ENCODE data around the gene UBE2F. TPM values are rescaled to one million over a fixed set of nuclear protein-coding genes. Genes with fewer than 3 reads are reported as not detected.
"Not testable (repeated sequence)": the region's sequence is repeated elsewhere in the genome, so short reads cannot be mapped to it uniquely, and the experiment has no call there.

Gene UBE2F
- total RNA-seq, 2 donors from 2014 or later, result 64.5 to 175 TPM

DNA sequence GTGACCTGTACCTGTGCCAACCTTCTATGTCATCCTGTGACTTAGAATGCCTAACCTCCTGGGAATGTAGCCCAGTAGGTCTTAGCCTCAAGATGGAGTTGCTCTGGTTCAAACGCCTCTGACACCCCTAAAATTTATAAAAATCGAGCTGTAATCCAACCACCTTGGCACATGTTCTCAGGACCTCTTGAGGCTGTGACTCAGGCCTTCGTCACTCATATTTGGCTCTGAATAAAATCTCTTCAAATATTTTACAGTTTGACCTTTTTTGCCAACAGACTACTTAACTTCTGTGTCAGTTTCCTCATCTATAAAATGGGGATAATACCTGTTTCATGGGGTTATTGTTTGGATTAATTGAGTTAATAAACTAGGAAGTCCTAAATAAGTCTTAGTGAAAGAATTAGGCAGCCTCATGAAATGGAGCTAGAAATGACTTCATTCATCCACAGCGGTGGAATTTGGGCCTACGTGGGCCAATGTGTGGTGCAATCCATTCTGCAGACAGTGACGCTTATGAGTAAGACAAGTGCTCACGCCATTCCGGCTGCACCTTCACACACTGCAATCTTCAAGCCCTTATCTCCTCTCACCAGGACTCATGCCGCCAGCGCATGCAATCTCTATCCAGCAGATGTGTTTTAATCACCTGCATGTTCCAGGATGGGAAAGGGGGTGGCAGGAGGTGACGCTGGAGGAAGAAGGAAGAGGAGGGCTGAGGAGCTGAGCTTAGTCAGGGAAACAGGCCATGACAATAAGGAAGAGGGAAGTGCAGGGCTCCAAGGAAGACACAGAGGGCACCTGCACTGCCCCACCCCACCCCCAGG, 2.0 kb upstream of the UBE2F start:
- peak overlapping the region in 1 of 2 donors; percentile 68 for H3K27ac Mint-ChIP-seq
- H3K36me3 Mint-ChIP-seq, result peaks cover 29 to 32% of the 10 kb centered on the region in 2 donors
- DNase-seq (ENCODE audit: low spot score in 2 of 2) (no peak), ATAC-seq (no peak)
- H3K9me3 Mint-ChIP-seq, result peaks cover 12 to 14% of the 10 kb centered on the region in 2 donors

GRCh38 chr2:237965844-237966243, 970 bp upstream of the UBE2F start:
- not testable (repeated sequence) for DNase-seq (ENCODE audit: low spot score in 2 of 2); ATAC-seq
- peaks cover 30 to 36% of the 10 kb centered on the region in 2 donors for H3K36me3 Mint-ChIP-seq
- H3K9me3 Mint-ChIP-seq, result peaks cover 12 to 14% of the 10 kb centered on the region in 2 donors
- peak overlapping the region in 1 of 2 donors; percentile 75 for H3K27ac Mint-ChIP-seq

DNA sequence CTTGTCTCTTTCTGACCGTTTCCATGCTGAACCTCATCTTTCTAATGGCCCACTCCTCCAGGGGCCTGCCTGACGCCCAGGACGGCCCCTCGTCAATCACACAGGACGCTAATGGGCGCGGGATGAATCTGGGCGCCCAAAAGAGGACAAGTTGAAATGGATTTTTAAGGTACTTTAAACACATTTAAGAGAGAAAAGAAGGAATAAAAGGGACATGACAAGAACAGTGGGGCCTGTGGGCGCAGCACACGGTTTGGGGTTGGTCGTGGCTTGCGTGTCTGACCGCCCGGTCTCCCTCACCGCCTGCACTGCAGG, 607 bp upstream of the UBE2F start:
- Mint-ChIP-seq H3K36me3 (peaks cover 30 to 36% of the 10 kb centered on the region in 2 donors), H3K27ac (peak overlapping the region in 1 of 2 donors; percentile 75), H3K9me3 (peaks cover 12 to 14% of the 10 kb centered on the region in 2 donors)
- ATAC-seq, result peak in 1 of 2 donors; percentile 39
- no peak for DNase-seq (ENCODE audit: low spot score in 2 of 2)

DNA sequence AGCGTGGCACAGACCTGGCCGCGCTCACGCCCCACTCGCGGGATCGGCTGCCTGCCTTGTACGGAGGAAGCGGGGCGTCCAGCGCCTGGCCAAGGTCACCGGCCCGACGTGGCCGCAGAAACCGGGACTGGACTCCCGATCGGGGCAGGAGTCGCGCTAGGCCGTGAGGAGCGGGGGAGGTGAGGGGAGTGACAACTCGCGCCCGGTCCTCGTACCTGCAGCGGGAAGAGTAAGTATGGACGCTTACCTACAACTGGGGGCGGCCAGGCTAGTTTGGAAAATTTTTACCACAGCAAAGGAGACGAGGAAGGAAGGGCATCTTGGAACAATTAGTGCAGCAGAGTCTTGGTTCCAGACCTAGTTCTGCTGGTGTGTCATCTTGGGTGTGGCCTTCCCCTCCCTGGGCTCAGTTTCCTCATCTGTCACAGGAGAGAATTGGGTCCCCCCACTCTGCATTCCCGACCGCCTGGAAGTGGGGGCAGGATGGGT, 693 bp downstream of the UBE2F start:
- H3K36me3 Mint-ChIP-seq, result peaks cover 27 to 33% of the 10 kb centered on the region in 2 donors
- H3K27ac Mint-ChIP-seq, result peak overlapping the region; percentile 78 to 89
- ATAC-seq (no peak), DNase-seq (ENCODE audit: low spot score in 2 of 2) (peak in 1 of 2 donors; percentile 28)
- peaks cover 10 to 12% of the 10 kb centered on the region in 2 donors for H3K9me3 Mint-ChIP-seq

DNA sequence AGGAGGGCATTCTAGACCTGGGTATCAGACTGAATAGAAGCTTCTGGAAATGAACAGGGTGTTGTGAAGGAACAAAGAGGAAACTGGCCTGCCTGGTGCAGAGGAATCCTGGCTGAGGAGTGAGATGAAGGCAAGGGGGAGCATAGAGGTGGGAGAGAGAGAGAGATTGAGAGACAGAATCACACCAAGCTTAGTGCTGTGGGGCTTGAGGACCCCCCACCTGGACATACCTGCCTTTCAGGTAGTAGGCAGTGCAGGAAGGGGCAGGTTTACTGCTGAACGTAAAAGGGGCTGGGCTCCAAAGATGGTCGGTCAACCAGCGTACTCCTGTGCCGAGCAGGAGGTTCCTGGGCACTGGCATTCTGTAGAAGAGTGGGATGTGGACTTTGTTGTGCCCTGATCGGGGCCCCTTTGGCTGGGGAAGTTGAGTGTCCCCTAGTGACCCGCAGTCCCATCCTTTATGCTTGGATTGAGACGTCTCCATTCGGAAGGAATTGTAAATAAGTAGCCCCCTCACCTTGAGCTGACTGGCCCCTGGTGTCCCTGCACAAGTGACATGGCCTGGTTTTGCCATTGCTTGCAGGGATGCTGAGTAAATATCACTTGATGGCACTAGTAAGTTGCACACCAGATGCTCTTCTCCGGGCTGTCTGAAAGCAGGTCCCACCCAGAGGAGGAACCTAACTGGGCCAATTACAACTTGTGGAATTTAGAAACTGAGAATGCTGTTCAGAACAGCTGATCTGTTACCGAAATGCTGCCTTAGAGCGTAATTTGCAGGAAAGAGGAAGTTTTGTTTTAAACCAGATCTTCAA, 1.4 kb downstream of the UBE2F start:
- Mint-ChIP-seq H3K36me3 (peaks cover 26 to 28% of the 10 kb centered on the region in 2 donors), H3K27ac (peak overlapping the region; percentile 88 to 89), H3K9me3 (peaks cover 4 to 6% of the 10 kb centered on the region in 2 donors)
- DNase-seq (ENCODE audit: low spot score in 2 of 2) (peak in 1 of 2 donors; percentile 49), ATAC-seq (peak; percentile 64 to 72)

DNA sequence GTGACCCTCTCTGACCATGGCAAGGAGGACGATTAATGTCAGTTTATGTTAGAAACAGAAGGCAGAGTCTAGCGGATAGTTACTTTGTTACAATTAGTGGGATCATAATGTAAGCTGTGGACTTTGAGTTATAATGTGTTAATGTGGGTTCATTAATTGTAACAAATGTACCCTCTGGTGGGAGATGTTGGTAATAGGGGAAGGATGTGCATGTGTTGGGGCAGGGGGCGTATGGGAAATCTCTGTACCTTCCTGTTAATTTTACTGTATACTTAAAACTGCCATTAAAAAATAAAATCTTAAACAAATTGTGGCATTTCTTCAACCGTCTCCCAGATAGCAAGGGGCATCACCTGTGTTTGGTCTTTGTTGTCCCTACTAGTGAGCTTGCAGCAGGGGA, 4.8 kb downstream of the UBE2F start:
- Mint-ChIP-seq H3K36me3 (peaks cover 23 to 32% of the 10 kb centered on the region in 2 donors), H3K27ac (no peak overlapping the region), H3K9me3 (no peaks in the 10 kb centered on the region)
- no peak for DNase-seq (ENCODE audit: low spot score in 2 of 2)
- ATAC-seq, result no peak

- ATAC-seq, result no peak
Measured at GRCh38 chr2:237972211-237972610, 5.4 kb downstream of the UBE2F start.

GRCh38 chr2:237972936-237973335, 6.1 kb downstream of the UBE2F start:
- Mint-ChIP-seq H3K36me3 (peaks cover 23 to 25% of the 10 kb centered on the region in 2 donors), H3K27ac (no peak overlapping the region), H3K9me3 (no peaks in the 10 kb centered on the region)
- DNase-seq (ENCODE audit: low spot score in 2 of 2) (no peak), ATAC-seq (no peak)

More at GRCh38 chr2:237972211-237972610, 5.4 kb downstream of the UBE2F start:
- no peak for DNase-seq (ENCODE audit: low spot score in 2 of 2)
- Mint-ChIP-seq H3K27ac (no peak overlapping the region), H3K36me3 (peaks cover 23 to 32% of the 10 kb centered on the region in 2 donors), H3K9me3 (no peaks in the 10 kb centered on the region)

GRCh38 chr2:237977380-237977779, 10.6 kb downstream of the UBE2F start:
- H3K9me3 Mint-ChIP-seq, result no peaks in the 10 kb centered on the region
- peaks cover 9 to 32% of the 10 kb centered on the region in 2 donors for H3K36me3 Mint-ChIP-seq
- peak overlapping the region in 1 of 2 donors; percentile 84 for H3K27ac Mint-ChIP-seq
- DNase-seq (ENCODE audit: low spot score in 2 of 2), result no peak
- no peak for ATAC-seq

DNA sequence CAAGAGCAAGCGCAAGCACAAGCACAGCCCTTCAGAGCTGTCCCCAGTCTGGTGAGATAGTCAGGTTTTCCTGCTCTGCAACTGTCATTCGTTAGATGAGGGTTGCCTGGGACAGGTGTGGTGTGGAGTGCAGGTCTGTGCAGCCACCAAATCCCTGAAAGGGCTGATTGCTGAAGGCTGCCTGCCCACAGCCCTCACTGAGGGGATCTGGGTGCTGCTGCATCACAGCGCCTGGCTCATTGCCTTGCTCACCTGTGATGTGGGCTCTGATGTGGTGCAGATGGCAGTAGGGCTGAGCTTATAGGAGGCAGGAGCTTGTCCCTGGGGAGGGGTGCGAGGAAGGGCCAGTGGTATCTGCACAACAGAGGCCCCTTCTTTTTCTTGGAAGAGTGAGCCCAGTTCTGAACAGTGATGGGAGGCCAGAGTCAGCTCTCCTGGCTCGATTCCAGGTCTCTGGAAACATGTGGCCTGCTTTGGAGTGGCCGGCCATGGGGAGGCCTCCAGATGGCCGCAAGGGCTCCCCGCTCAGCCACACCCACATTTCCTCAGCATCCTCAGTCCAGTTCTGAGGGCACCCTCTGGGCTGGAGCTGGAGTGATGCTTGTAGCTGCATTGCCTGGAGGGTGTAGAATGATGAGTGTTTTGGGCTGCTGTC, 11.4 kb downstream of the UBE2F start:
- Mint-ChIP-seq H3K27ac (peak overlapping the region; percentile 18 to 84), H3K36me3 (peaks cover 10 to 31% of the 10 kb centered on the region in 2 donors), H3K9me3 (no peaks in the 10 kb centered on the region)
- DNase-seq (ENCODE audit: low spot score in 2 of 2), result no peak
- ATAC-seq, result peak in 1 of 2 donors; percentile 3

GRCh38 chr2:237979331-237979730, 12.5 kb downstream of the UBE2F start:
- DNase-seq (ENCODE audit: low spot score in 2 of 2), result no peak
- H3K36me3 Mint-ChIP-seq, result peaks cover 19 to 38% of the 10 kb centered on the region in 2 donors
- no peaks in the 10 kb centered on the region for H3K9me3 Mint-ChIP-seq
- no peak for ATAC-seq
- peak overlapping the region; percentile 84 to 87 for H3K27ac Mint-ChIP-seq

- Mint-ChIP-seq H3K9me3 (no peaks in the 10 kb centered on the region), H3K27ac (peak overlapping the region; percentile 84 to 97), H3K36me3 (peaks cover 23 to 41% of the 10 kb centered on the region in 2 donors)
- DNase-seq (ENCODE audit: low spot score in 2 of 2) (no peak), ATAC-seq (no peak)
Measured at GRCh38 chr2:237980087-237980486, 13.3 kb downstream of the UBE2F start.

- Mint-ChIP-seq H3K36me3 (peaks cover 22 to 46% of the 10 kb centered on the region in 2 donors), H3K9me3 (no peaks in the 10 kb centered on the region), H3K27ac (peak overlapping the region; percentile 84 to 97)
- ATAC-seq, result peak; percentile 75 to 90
- DNase-seq (ENCODE audit: low spot score in 2 of 2), result peak in 1 of 2 donors; percentile 65
Measured at GRCh38 chr2:237980751-237981150, 13.9 kb downstream of the UBE2F start.

DNA sequence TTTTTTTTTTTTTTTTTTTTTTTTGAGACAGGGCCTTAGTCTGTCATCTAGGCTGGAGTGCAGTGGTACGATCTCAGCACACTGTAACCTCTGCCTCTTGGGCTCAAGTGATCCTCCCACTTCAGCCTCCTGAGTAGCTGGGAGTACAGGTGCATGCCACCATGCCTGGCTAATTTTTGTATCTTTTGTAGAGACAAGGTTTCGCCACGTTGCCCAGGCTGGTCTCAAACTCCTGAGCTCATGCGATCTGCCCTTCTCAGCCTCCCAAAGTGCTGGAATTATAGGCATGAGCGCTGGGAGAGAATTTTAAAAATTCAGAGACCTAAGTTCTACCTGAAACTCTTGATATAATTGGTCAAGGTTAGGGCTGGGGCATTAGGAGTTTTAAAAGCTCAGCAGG, 14.8 kb downstream of the UBE2F start:
- H3K36me3 Mint-ChIP-seq, result peaks cover 19 to 55% of the 10 kb centered on the region in 2 donors
- H3K27ac Mint-ChIP-seq; H3K9me3 Mint-ChIP-seq; DNase-seq (ENCODE audit: low spot score in 2 of 2); ATAC-seq: not testable (repeated sequence)

DNA sequence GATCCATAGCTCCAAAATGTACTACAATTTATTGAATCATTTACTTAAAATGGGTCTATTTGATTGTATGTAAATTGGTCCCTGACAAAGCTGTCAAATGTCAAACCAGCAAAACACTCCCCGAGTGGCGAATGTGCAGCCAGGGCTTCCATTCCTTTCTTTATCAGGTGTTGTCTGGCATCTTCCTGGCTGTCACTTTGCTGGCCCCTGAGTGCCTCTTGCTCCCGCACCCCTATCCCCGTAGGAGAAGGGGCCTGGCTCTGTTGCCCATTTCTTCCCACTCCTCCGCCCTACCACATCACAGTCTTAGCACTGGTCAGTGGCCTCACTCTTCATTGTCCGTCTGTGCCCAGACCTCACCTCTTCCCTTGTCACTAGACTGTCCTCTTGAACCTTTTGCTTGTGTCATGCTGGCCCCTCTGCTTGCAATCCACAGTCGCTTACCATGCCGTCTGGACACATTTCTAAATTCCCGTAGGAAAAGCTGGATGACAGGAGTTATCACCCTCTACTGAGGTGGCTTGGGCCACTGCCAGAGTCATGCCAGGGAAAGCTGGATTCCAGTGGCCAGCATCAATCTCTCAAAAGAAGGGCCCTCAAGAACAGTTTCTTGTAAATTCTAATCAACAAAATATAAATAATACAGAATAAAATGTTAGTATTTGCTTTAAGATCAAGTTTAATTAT, 15.4 kb downstream of the UBE2F start:
- no peak for DNase-seq (ENCODE audit: low spot score in 2 of 2)
- peaks cover 0 to 3% of the 10 kb centered on the region in 2 donors for H3K9me3 Mint-ChIP-seq
- peaks cover 21 to 61% of the 10 kb centered on the region in 2 donors for H3K36me3 Mint-ChIP-seq
- no peak overlapping the region for H3K27ac Mint-ChIP-seq
- no peak for ATAC-seq

- ATAC-seq (no peak), DNase-seq (ENCODE audit: low spot score in 2 of 2) (no peak)
- Mint-ChIP-seq H3K36me3 (peaks cover 26 to 68% of the 10 kb centered on the region in 2 donors), H3K27ac (peak overlapping the region; percentile 44 to 65), H3K9me3 (peaks cover 0 to 5% of the 10 kb centered on the region in 2 donors)
Measured at GRCh38 chr2:237983922-237984321, 17.1 kb downstream of the UBE2F start.
